T-helper 9 cell (primary cell): ENCODE measurements around the gene SAAL1.

Experiments
- DNase-seq: peaks from one replicate; pipeline ENCODE4 v3.0.0-alpha.2; 2020

Gene SAAL1

DNA sequence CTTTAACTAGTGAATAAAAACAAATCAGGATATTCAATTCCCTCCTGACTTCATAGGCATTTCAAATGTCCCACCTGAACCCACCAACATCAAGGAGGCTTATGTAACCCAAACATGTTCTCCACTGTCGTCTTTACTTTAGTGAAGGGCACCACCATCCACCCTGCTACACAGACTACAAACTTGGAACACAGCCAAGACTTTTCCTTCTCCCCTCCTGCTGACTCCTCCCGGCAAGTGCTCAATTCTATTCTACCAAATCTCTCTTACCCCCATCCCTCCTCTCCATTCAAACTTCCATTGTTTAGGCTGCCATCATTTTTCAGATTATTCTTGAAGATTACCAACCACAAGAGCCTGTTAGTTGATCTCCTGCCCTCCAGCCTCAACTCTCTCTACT is 24.3 kb downstream of the SAAL1 start:
- no peak for DNase-seq

DNA sequence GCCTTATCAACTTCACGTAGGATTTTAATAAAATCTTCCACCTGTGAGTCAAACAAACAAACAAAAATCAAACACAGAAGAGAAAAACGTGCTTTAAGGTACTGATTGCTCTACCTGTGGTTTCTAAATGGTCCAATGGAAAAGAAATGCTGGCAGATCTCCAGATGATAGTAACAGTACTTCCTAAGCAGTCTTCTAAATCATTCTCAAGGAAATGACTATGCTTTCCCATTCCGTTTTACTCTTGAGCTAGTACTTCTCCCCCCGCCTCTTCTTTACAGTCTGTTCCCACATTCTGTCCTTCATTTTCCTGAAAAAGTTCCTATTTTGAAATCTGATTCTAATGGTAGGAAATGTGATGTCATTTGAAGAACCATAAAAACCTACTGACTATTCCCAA is 25.4 kb downstream of the SAAL1 start:
- no peak for DNase-seq

- no peak for DNase-seq
Observed at GRCh38 chr11:18078909-18079308, 27.0 kb downstream of the SAAL1 start.

DNA sequence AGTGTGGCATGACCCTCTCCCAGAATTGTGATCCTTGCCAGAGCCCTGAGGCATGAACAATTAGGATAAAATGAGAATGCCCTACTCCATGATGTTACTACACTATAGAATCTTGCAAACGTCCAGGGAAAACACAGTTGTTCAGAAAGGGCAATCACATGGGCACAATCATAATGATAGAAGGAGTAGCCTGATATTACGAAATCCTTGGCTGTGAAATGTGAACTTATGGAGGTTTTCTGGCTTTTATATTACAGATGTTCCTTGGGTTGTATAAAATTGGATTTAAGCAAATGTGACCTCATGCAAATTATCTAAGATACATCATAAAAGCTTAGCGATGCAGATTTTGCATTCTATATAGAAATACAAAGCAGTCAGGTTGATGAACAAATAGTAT is 30.4 kb downstream of the SAAL1 start:
- DNase-seq: no peak

- DNase-seq: no peak
Observed at GRCh38 chr11:18071098-18071705, 34.7 kb downstream of the SAAL1 start.

DNA sequence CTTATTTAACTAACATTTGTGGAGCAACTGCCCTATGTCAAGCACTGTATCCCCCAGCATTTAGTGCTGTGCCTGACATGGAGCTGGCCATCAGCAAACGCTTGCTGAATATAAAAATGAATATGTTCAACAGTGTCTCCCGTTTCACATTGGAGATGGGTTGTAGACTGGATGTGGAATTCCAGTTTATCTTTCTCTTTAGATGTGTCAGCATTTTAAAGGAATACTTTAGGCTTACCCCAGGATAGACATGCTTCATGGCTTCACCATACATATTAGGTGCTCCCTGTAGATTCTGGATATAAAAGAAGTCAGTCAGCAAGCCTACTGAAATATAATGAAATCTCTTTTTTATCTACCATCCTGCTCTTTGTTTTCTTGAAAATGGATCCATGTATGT is 38.5 kb downstream of the SAAL1 start:
- no peak for DNase-seq

DNA sequence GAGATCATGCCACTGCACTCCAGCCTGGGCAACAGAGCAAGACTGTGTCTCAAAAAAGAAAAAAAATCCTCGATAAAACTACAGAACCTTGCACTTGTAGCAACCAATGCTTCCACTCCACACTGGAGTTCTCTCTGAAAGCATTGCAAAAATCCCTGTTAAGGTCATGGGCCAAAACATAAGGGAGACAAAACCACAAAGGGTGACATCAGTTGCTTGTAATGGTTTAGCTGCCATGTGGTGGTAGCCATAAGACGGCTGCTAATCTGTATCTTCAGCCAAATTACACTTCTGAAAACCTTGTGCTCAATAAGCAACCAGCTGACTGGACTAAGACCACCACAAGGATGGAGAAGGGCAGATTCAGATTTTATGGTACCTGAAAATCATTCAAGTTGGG is 39.3 kb downstream of the SAAL1 start:
- DNase-seq: no peak

DNA sequence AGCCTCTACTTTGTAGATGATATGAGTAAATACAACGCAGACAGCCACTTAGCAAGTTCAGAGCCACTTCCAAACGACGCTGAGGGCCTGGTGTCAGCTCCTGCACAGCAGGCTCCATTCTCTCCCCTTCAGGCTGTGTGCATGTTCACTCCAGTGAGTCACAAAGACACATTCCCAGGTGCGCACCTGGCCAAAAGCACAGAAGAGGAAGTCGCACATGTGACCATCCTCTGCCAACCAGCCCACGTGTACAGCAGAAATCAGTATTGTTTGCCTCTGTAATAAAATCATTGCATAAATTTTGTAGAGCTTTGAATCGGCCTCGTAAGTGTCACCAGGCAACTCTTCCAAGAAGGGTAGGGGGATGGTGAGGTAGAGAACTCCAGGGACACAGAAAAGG is 40.3 kb downstream of the SAAL1 start:
- no peak for DNase-seq

- no peak for DNase-seq
Observed at GRCh38 chr11:18064450-18065054, 41.3 kb downstream of the SAAL1 start.

DNA sequence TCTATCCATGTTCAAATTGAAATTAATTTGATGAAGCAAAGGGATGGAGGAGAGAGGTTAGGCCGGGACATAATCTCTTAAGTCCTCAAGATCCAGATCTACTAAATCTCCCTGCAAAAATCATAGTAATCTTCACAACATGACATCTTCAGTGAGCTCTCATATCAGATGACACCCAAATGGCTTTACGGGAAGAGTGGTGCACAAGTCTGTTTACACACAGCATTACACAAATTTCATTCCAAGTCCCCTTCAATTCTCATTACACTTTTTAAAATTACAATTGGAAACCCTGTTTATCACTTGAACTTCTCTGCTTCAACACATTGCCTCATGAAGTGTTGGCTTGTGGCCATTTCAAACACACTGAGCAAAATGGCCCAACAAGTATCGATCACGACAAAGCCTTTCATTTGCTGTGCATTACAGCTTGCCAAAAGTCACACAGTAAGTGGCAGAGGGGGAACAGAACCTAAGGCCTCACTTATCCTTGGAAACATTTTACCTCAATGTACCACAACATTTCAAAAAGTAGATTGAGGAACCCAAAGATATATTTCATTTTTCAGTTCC is 41.9 kb downstream of the SAAL1 start:
- DNase-seq: no peak

DNA sequence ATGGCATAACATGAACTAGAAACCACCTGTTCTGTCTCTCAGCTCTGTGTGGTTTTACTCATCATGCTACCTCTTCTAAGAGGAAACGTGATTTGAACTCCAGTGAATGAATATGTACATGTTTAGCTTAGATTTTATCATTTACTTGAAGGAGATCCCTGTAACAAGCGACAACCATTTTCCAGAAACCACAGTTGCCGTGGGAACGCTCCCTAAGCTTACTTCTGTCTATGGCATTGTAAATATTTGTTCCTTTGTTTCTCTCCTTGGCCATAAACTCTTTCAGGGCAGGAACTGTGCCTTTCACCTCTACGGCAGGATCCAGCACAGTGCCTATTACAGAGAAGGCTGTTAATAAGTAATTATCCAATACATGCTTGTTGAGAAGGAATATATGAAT is 42.8 kb downstream of the SAAL1 start:
- no peak for DNase-seq

- no peak for DNase-seq
Observed at GRCh38 chr11:18061351-18061750, 44.5 kb downstream of the SAAL1 start.

DNA sequence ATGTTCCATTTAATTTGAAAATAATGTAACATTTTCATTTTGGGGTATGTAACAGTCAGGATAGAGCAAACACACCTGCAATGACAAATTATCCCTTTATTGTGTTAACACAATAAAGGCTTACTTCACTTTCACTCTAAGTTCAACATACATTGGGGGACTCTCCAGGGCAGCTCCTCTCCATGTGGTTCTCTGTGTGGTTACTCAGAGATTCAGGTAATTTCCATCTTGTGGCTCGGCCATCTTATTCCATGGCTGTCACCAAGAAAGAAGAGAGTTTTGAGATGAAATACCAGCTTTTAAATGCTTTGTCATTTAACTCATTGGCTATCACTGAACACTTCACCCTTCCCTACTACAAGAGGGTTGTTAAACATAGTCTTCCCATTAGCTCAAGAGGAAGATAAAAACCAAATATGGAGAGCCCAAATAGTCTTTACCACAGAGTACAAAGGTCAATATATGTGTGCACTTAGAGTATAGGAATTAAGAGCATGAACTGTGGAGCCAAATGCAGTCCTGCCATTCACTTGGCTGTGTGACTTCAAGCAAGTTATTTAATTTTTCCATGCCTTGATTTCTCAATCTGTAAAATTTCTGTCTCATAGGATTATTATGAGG is 49.2 kb downstream of the SAAL1 start:
- no peak for DNase-seq

- no peak for DNase-seq
Observed at GRCh38 chr11:18054511-18055103, 51.3 kb downstream of the SAAL1 start.

- no peak for DNase-seq
Observed at GRCh38 chr11:18050848-18051247, 55.0 kb downstream of the SAAL1 start.

GRCh38 chr11:18046116-18046777 is 59.6 kb downstream of the SAAL1 start, which contains the start of gene TPH1:
Gene TPH1 (minus strand): TSS chr11:18046269. CDS start chr11:18040762, 5,507 bp downstream.
- DNase-seq: no peak

DNA sequence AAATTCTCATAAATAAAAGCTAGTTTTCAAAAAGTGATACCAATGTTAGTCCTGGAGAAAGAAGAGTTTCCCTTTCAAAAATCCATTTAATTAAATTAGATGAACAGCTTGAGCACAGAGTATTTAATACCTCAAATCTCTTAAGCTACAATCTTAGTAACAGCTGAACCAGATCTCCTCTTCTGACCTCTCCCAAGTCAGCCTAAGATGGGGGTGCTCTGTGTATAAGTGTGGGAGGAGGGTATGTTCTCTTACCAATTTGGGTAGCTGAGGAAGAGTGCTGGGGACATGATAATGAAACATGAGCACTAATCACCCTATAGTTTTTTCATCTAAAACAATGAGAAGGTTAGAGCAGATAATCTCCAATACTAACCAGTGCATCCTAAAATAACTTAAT is 69.4 kb downstream of the SAAL1 start:
- DNase-seq: no peak
